ENCODE measurements around the gene SHC4.

The SHC4 gene

DNA sequence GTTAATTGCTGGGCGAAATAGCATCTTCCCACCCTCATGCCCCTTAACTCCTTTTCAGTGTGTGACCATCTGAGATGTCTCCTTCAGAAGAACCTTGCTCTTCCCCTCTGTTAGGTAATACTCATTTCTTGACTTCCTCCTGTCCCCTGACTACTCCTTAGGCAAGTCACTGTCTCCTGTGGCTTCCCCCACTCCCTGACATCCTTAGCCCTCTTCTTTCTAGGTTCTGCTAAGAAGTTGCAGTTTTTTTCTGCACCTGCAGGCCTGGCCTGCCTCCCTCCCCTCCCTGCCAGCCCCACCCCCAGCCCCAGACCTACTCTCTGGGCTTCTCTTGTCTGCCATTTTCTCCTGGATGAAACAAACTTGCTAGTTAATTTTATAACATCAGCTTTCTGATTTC, 101.0 kb downstream of the SHC4 start:
- Histone ChIP-seq H3K14ac (ENCODE audit: low read length) (no peak overlapping the region), H3K36me3 (ENCODE audit: control insufficient read depth in 1 of 2, insufficient read depth in 2 of 2, low read length in 2 of 2) (no peaks in the 10 kb centered on the region), H3K4ac (ENCODE audit: low read depth, low read length) (no peak overlapping the region), H2AFZ (ENCODE audit: insufficient read depth, low read length, poor library complexity) (no peak overlapping the region), H3K79me2 (ENCODE audit: control insufficient read depth, insufficient read depth, low read length, poor library complexity) (no peaks in the 10 kb centered on the region), H3K23ac (ENCODE audit: low read length) (no peak overlapping the region), H3K4me1 (ENCODE audit: control insufficient read depth in 1 of 2, insufficient read depth in 2 of 2, low read length in 2 of 2) (no peaks in the 10 kb centered on the region), H2AK5ac (ENCODE audit: low read length) (no peak overlapping the region), H3K18ac (ENCODE audit: low read length) (no peak overlapping the region), H3K9me3 (ENCODE audit: insufficient read depth, low read depth, low read length) (no peaks in the 10 kb centered on the region), H3K4me3 (ENCODE audit: low read depth, low read length) (no peak overlapping the region), H3K27me3 (ENCODE audit: insufficient read depth, low read length) (no peaks in the 10 kb centered on the region), H2BK12ac (ENCODE audit: low read length) (no peak overlapping the region), H4K8ac (ENCODE audit: low read depth, low read length) (no peak overlapping the region), H2BK120ac (ENCODE audit: insufficient read depth, low read length, poor library complexity) (no peak overlapping the region), H3K9ac (ENCODE audit: low read length) (no peak overlapping the region), H3K27ac (ENCODE audit: low read depth, low read length) (no peak overlapping the region), H4K91ac (ENCODE audit: low read depth, low read length) (no peak overlapping the region), H2BK5ac (ENCODE audit: low read depth, low read length, poor library complexity) (no peak overlapping the region), H3K79me1 (ENCODE audit: low read length) (no peaks in the 10 kb centered on the region), H3K4me2 (ENCODE audit: low read length) (no peak overlapping the region), H4K12ac (ENCODE audit: low read depth, low read length) (no peak overlapping the region)
- WGBS (ENCODE audit: extremely low coverage, insufficient coverage, insufficient read length) = no CpG with 5 or more reads among the region's 1 CpG
- DNase-seq = no peak

DNA sequence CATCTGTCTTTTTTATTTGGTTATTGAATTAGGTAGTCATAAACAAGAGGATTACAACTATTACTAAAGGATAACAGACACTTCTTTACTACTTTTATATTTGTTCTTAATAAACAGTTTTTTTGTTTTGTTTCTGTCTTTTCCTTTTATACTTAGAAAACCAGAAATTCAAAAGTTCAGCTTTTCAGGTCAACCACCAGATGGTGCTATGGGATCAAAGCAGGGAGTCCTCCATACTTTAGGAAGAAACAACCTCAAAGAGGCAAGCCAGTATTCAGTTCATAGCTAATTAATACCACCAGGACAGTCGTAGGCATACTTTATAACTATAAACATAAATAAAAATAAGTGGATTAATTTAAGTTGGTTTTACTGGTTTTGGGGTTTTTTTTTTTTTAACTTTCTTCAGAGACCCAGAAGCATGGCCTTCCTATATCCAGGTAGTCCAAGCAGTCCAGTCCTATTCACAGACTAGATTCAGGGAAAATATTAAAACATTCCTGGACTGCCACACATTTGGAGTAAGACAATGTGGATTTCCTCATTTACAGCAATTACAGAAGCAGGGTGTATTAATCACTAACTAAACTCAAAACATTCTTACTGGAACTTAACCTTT, 101.8 kb downstream of the SHC4 start:
- no peak overlapping the region for H4K91ac ChIP-seq (ENCODE audit: low read depth, low read length)
- no peak overlapping the region for H3K23ac ChIP-seq (ENCODE audit: low read length)
- no peak overlapping the region for H3K9ac ChIP-seq (ENCODE audit: low read length)
- no peak overlapping the region for H2BK5ac ChIP-seq (ENCODE audit: low read depth, low read length, poor library complexity)
- no peak overlapping the region for H4K12ac ChIP-seq (ENCODE audit: low read depth, low read length)
- DNase-seq = peak in 1 of 2 donors; percentile 82
- H3K14ac ChIP-seq (ENCODE audit: low read length) = no peak overlapping the region
- H3K4me3 ChIP-seq (ENCODE audit: low read depth, low read length) = no peak overlapping the region
- H3K4me2 ChIP-seq (ENCODE audit: low read length) = no peak overlapping the region
- no peak overlapping the region for H3K4ac ChIP-seq (ENCODE audit: low read depth, low read length)
- H3K27me3 ChIP-seq (ENCODE audit: insufficient read depth, low read length) = no peaks in the 10 kb centered on the region
- H3K79me2 ChIP-seq (ENCODE audit: control insufficient read depth, insufficient read depth, low read length, poor library complexity) = no peaks in the 10 kb centered on the region
- H2AFZ ChIP-seq (ENCODE audit: insufficient read depth, low read length, poor library complexity) = no peak overlapping the region
- no peaks in the 10 kb centered on the region for H3K79me1 ChIP-seq (ENCODE audit: low read length)
- no peak overlapping the region for H3K18ac ChIP-seq (ENCODE audit: low read length)
- no peak overlapping the region for H4K8ac ChIP-seq (ENCODE audit: low read depth, low read length)
- no CpG with 5 or more reads among the region's 1 CpG for WGBS (ENCODE audit: extremely low coverage, insufficient coverage, insufficient read length)
- H3K36me3 ChIP-seq (ENCODE audit: control insufficient read depth in 1 of 2, insufficient read depth in 2 of 2, low read length in 2 of 2) = no peaks in the 10 kb centered on the region
- no peak overlapping the region for H2BK12ac ChIP-seq (ENCODE audit: low read length)
- no peaks in the 10 kb centered on the region for H3K4me1 ChIP-seq (ENCODE audit: control insufficient read depth in 1 of 2, insufficient read depth in 2 of 2, low read length in 2 of 2)
- no peak overlapping the region for H2BK120ac ChIP-seq (ENCODE audit: insufficient read depth, low read length, poor library complexity)
- no peak overlapping the region for H3K27ac ChIP-seq (ENCODE audit: low read depth, low read length)
- no peaks in the 10 kb centered on the region for H3K9me3 ChIP-seq (ENCODE audit: insufficient read depth, low read depth, low read length)
- H2AK5ac ChIP-seq (ENCODE audit: low read length) = no peak overlapping the region

DNA sequence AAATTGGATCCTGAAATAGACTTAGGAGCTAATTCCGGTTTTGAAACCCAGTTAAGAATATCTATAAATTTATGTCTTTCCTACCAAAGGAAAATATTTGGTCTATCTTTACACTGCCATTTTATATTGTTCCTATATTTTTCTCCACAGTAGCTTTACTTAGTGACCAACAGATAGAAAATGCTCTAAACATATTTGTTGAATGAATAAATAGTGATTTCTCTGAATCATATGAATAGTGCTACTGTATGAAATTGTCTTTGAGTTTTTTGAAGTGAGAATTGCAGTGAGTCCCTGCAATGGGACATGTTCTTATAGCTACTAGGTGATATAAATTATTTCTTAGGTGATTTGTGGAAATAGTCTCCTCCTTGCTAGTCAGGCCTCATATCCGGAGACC, 104.3 kb downstream of the SHC4 start:
- Histone ChIP-seq H2BK12ac (ENCODE audit: low read length) (no peak overlapping the region), H2AK5ac (ENCODE audit: low read length) (no peak overlapping the region), H2BK5ac (ENCODE audit: low read depth, low read length, poor library complexity) (no peak overlapping the region), H3K14ac (ENCODE audit: low read length) (no peak overlapping the region), H3K9ac (ENCODE audit: low read length) (no peak overlapping the region), H3K27me3 (ENCODE audit: insufficient read depth, low read length) (no peaks in the 10 kb centered on the region), H2AFZ (ENCODE audit: insufficient read depth, low read length, poor library complexity) (no peak overlapping the region), H4K91ac (ENCODE audit: low read depth, low read length) (no peak overlapping the region), H3K79me1 (ENCODE audit: low read length) (no peaks in the 10 kb centered on the region), H2BK120ac (ENCODE audit: insufficient read depth, low read length, poor library complexity) (no peak overlapping the region), H3K4me2 (ENCODE audit: low read length) (no peak overlapping the region), H3K18ac (ENCODE audit: low read length) (no peak overlapping the region), H3K27ac (ENCODE audit: low read depth, low read length) (no peak overlapping the region), H4K8ac (ENCODE audit: low read depth, low read length) (no peak overlapping the region), H3K36me3 (ENCODE audit: control insufficient read depth in 1 of 2, insufficient read depth in 2 of 2, low read length in 2 of 2) (no peaks in the 10 kb centered on the region), H3K4me1 (ENCODE audit: control insufficient read depth in 1 of 2, insufficient read depth in 2 of 2, low read length in 2 of 2) (peaks cover 0 to 4% of the 10 kb centered on the region in 2 experiments), H3K4me3 (ENCODE audit: low read depth, low read length) (no peak overlapping the region), H4K12ac (ENCODE audit: low read depth, low read length) (no peak overlapping the region), H3K4ac (ENCODE audit: low read depth, low read length) (no peak overlapping the region), H3K23ac (ENCODE audit: low read length) (no peak overlapping the region), H3K79me2 (ENCODE audit: control insufficient read depth, insufficient read depth, low read length, poor library complexity) (no peaks in the 10 kb centered on the region), H3K9me3 (ENCODE audit: insufficient read depth, low read depth, low read length) (no peaks in the 10 kb centered on the region)
- no CpG with 5 or more reads among the region's 2 CpGs for WGBS (ENCODE audit: extremely low coverage, insufficient coverage, insufficient read length)
- DNase-seq = no peak

DNA sequence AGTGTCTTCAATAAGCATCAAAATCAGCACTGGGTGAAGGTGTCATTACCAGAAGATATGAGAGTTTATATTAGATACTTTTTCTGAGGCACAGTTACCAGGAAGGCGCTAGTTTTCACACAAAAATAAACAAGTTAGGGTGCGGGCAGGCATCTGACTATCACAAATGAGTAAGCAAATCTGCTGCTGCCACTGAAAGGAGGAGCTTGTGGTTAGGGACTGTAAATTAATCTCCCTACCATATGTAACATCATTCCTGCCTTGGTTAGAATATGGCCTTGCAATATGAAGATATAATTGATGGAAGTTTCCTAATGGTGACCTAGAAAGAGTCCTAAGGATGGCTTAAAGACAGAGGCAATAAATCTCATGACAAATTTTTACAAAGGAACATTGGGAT, 105.3 kb downstream of the SHC4 start:
- no peak overlapping the region for H3K4me3 ChIP-seq (ENCODE audit: low read depth, low read length)
- H3K79me1 ChIP-seq (ENCODE audit: low read length) = no peaks in the 10 kb centered on the region
- H3K18ac ChIP-seq (ENCODE audit: low read length) = no peak overlapping the region
- H3K23ac ChIP-seq (ENCODE audit: low read length) = no peak overlapping the region
- H4K91ac ChIP-seq (ENCODE audit: low read depth, low read length) = no peak overlapping the region
- H4K8ac ChIP-seq (ENCODE audit: low read depth, low read length) = no peak overlapping the region
- no peak overlapping the region for H3K9ac ChIP-seq (ENCODE audit: low read length)
- H3K36me3 ChIP-seq (ENCODE audit: control insufficient read depth in 1 of 2, insufficient read depth in 2 of 2, low read length in 2 of 2) = no peaks in the 10 kb centered on the region
- H2BK12ac ChIP-seq (ENCODE audit: low read length) = no peak overlapping the region
- no peak overlapping the region for H2AK5ac ChIP-seq (ENCODE audit: low read length)
- no peak overlapping the region for H3K14ac ChIP-seq (ENCODE audit: low read length)
- H3K4me1 ChIP-seq (ENCODE audit: control insufficient read depth in 1 of 2, insufficient read depth in 2 of 2, low read length in 2 of 2) = peaks cover 0 to 4% of the 10 kb centered on the region in 2 experiments
- H2BK5ac ChIP-seq (ENCODE audit: low read depth, low read length, poor library complexity) = no peak overlapping the region
- H2BK120ac ChIP-seq (ENCODE audit: insufficient read depth, low read length, poor library complexity) = no peak overlapping the region
- DNase-seq = no peak
- no peak overlapping the region for H3K4me2 ChIP-seq (ENCODE audit: low read length)
- no peak overlapping the region for H3K27ac ChIP-seq (ENCODE audit: low read depth, low read length)
- no peak overlapping the region for H3K4ac ChIP-seq (ENCODE audit: low read depth, low read length)
- no peaks in the 10 kb centered on the region for H3K9me3 ChIP-seq (ENCODE audit: insufficient read depth, low read depth, low read length)
- no peak overlapping the region for H4K12ac ChIP-seq (ENCODE audit: low read depth, low read length)
- H2AFZ ChIP-seq (ENCODE audit: insufficient read depth, low read length, poor library complexity) = no peak overlapping the region
- H3K79me2 ChIP-seq (ENCODE audit: control insufficient read depth, insufficient read depth, low read length, poor library complexity) = no peaks in the 10 kb centered on the region
- WGBS (ENCODE audit: extremely low coverage, insufficient coverage, insufficient read length) = no CpG with 5 or more reads among the region's 2 CpGs
- no peaks in the 10 kb centered on the region for H3K27me3 ChIP-seq (ENCODE audit: insufficient read depth, low read length)
